Stimulated activated CD4-positive, alpha-beta T cell treated with anti-CD3 and anti-CD28 coated beads, Interleukin-4, amount 100 ng/mL, for 48 hours (primary cell): ENCODE data around the gene BAIAP3.
"Not testable (repeated sequence)": the region's sequence is repeated elsewhere in the genome, so short reads cannot be mapped to it uniquely, and the experiment has no call there.

ENCODE experiments used
- DNase-seq, 2 donors: peaks; one replicate each; pipeline ENCODE4 v3.0.0-alpha.2; 2020; ENCODE audit warnings: low read depth in 2 of 2

Gene BAIAP3

DNA sequence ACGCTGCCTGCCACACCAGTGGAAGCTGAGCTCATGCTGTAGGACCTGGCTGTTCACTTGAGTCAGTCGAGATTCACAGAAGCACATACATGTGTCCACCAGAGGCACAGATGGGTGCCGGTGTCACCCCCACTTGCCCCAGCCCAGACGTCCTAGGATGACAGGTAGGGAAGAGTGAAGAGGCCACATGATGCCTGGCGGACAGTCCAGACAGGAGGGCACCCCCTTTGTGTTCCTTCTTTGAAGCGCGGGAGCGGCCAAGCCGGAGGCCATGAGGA is 15.2 kb upstream of the BAIAP3 start:
- DNase-seq: no peak

- no peak for DNase-seq
These were observed 14.4 kb upstream of the BAIAP3 start for GRCh38 chr16:1319041-1319440.

GRCh38 chr16:1320097-1320496 is 13.3 kb upstream of the BAIAP3 start:
- DNase-seq: no peak

DNA sequence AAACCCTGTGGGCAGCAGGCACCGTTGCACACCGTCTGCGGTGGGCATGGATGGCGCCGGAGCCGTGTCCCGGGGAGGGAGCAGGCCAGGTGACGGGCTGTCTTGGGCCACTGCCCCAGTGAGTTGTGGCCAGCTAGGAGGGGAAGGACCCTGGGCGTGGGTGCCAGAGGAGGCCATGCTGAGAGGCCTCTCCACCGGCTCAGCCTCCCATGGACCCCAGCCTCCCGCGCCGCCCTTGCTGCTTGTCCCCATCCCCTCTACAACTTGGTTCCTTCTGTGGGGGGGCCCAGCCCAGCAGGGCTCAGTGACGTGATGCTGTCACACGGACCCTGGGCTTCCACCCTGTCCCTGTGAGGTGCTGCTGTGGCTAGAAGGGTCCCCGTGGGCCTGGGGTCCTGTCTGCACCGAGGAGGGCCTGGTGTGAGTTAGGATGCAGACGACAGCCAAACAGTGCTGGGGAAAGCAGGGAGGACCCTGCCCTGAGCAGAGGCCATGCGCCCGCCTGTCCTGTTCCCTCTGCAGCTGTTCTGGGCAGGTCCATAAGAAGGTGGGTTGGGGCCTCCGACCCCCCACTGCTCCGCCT is 12.7 kb upstream of the BAIAP3 start:
- no peak for DNase-seq

- DNase-seq: no peak
These were observed 11.0 kb upstream of the BAIAP3 start for GRCh38 chr16:1322407-1322806.

- DNase-seq: no peak
These were observed 9.9 kb upstream of the BAIAP3 start for GRCh38 chr16:1323296-1324239.

GRCh38 chr16:1324286-1324826 is 9.1 kb upstream of the BAIAP3 start:
- no peak for DNase-seq

DNA sequence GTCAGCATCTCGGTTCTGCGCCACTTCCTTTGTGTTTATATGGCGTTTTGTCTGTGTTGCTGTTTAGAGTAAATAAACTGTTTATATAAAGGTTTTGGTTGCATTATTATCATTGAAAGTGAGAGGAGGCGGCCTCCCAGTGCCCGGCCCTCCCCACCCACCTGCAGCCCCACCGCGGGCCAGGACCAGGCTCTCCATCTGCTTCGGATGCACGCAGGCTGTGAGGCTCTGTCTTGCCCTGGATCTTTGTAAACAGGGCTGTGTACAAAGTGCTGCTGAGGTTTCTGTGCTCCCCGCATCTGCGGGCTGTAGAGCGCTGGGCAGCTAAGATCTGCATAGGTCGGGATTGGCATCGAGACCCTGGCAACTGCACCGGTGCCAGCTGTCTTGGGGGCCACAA is 8.2 kb upstream of the BAIAP3 start:
- no peak for DNase-seq

DNA sequence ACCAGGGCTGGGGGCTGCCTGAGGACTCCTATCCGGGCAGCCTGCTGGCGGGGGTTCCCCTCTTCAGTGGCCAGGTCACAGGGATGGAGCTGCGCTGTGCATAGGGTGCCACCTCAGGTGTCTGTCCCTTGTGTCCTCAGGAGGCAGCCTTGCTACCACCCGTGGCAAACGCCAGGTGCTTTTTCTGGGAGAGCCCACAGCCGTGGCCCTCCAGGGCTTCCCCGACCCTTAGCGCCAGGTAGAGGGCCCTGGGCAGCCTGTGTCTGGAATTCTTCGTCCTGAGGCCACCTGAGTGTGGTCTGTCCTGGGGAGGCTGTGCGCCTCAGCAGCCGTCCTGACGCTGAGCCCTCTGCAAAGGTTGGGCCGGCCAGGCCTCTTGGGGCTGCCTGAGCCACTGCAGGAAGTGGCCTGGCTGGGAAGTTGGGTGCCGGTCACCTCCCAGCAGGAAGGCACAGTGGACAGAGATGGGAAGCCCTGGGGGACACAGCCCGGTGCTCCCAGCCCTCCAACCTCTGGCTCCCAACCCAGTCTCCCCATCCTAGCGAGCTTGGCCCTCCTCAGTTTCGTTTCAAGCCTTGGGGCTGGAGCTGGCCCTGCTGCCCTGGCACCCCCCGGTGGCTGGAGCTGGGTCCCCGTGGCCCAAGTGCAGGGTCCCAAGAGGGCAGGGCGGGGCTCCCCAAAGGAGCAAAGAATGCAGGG is 7.6 kb upstream of the BAIAP3 start:
- no peak for DNase-seq

DNA sequence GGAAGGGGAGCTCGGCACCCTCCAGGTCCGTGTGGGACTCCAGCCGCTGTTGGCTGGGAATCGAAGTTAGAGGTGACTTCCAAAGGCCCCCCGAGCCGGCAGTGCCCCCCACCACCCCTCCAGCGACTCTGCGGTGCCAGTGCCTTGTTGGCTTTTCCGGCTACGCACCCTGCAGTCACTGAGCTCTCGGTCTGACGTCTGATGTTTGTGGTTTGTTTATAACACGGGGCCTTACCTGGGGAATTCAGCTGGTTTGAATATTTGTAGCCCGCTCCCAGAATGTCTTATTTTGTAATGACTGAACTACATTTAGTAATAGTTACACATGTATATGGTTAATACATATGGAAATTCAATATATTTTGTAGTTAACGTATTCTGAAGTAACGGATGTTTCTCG is 7.1 kb upstream of the BAIAP3 start:
- no peak for DNase-seq

DNA sequence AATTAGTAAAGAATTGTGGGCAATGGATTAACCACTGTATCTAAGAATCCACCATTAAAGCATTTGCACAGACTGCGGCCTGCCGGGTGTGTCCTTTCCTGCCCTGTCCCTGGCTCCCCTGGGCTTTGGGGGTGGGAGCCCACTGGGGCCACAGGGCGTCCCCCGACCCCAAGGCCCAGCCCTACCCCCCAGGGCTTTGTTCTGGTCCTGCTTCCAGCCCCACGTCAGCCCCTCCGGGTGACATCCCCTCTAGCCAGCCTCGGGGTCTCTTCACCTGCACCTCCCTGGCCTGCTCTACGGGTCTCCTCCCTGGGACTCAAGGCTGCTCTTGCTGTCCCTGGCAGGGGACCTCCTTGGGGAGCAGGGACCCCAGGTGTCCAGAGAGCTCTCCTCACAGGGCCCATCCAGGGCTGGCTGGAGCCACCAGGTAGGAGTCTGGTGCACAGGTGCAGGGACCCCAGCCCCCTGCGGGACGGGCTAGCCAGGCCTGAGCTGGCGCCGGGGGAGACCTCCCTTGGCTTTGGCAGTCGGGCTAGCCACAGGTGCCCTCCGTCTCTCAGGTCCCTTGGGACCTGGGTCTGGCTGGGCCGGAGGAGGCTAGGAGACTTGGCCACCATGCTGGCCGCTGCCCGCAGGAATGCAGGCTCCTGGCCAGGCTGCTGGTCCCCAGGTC is 6.4 kb upstream of the BAIAP3 start:
- DNase-seq: no peak

GRCh38 chr16:1327619-1327947 is 5.9 kb upstream of the BAIAP3 start:
- DNase-seq: no peak

- DNase-seq: not testable (repeated sequence)
These were observed 5.3 kb upstream of the BAIAP3 start for GRCh38 chr16:1328136-1328535.

GRCh38 chr16:1328961-1329360 is 4.5 kb upstream of the BAIAP3 start:
- not testable (repeated sequence) for DNase-seq

GRCh38 chr16:1330260-1330914 is 3.1 kb upstream of the BAIAP3 start:
- no peak for DNase-seq

DNA sequence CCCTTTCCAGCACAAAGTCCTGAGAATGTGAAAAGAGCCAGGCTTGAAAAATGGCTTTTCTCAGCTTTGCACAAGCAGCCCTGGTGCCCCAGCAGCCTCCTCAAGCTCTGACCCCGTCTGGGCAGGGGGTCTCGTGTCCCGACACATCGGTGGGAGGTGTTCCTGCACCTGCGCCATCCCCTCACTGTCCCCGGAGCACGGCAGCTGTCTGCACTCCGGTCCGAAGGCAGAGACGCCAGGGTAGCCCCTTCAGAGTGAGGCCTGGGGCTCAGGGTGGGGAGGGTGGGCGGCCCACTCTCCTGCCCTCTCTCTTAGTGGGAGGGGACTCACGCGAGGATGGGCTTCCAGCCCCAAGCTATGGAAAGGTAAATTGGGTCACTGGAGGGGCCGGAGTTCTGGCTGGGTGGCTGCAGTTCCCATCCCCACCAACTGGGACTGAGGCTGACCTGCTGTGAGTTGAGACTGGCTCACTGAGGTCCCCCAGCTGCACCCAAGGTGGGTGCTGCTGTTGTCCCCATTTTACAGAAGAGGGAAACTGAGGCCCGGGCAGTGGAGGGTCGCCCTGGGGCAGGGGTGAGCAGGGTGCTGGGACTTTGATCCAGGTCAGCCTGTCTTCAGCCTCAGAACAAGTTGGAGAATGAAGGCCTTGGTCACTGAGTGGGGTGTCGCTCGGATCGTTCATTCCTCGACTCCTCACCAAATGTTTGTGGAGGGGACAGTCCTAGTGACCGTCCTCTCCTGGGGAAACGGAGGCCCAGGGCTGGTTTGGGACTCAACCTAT is 2.3 kb upstream of the BAIAP3 start:
- no peak for DNase-seq

GRCh38 chr16:1331712-1332617 is 1.5 kb upstream of the BAIAP3 start:
- DNase-seq: no peak

DNA sequence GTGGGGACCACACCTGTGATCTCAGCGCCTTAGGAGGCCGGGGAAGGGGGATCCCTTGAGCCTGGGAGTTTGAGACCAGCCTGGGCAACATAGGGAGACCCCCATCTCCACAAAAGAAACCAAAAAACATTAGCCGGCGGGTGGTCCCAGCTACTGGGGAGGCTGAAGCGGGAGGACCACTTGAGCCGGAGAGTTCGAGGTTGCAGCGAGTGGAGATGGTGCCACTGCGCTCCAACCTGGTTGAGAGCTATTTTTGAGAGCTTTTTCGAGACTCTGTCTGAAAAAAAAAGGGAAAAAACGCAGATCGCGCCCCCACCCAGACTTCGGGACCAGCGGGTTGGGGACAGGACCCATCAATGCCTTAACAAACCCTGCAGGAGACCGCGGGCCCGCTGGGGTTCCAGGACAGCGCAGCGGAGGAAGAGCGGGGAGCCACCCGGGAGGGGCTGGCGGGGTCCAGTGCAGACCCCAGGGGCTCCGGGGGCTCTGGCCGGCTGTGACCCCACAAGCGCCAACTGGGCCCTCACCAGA is 762 bp upstream of the BAIAP3 start:
- DNase-seq: no peak

DNA sequence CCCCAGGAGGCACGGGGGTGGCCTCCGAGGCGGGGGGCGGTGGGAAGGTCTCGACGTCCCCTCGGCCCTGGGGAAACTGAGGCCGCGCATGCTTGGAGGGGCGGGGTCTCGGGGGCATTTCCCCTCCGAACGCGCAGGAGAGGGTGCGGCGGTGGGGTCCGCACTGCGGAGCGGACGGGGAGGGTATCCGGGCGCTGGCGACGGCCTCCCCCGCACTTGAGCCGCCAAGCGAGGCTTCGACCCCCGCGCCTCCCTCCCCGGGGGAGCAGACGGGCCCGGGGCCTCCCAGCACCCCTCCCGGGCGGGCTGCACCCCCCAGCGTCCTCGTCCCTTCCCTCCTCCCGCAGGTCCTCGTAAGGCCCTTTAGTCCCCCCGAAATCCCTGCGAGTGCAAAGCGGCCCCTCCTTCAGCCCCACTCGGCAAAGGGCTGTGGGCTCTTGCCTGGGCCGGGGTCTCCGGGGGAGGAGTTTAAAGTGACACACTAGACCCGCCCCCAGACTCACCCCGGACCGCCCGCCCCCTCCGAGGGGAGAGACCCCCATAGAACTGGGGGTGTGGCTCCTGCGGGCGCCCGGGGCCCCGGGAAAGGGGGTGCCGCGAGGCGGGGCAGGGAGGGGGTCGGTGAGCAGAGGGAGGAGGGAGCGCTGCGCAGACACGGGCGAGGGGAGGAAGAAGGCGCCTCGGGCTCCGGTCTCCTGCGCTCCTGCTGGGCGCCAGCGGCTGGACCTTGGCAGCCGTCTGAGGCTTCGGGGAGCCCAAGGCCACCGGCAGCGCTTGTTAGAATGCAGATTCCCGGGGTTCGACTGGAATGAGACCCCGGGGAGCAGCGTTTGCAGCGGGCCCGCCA is 632 bp downstream of the BAIAP3 start:
- no peak for DNase-seq
